Activated CD8-positive, alpha-beta memory T cell treated with anti-CD3 and anti-CD28 coated beads, Interleukin-2, amount 50 U/mL, for 1 hour (primary cell): ENCODE measurements around the gene KCNA10.

Experiments
- DNase-seq: peaks from one replicate; pipeline ENCODE4 v3.0.0-alpha.2; 2020; ENCODE audit errors: extremely low read depth

The KCNA10 gene

GRCh38 chr1:110477445-110477957 is 41.5 kb downstream of the KCNA10 start:
- DNase-seq = no peak

GRCh38 chr1:110477041-110477440 is 41.9 kb downstream of the KCNA10 start:
- DNase-seq = no peak

GRCh38 chr1:110476028-110476765 is 42.8 kb downstream of the KCNA10 start:
- DNase-seq = no peak

GRCh38 chr1:110475362-110476027 is 43.5 kb downstream of the KCNA10 start:
- no peak for DNase-seq

GRCh38 chr1:110474444-110474843 is 44.5 kb downstream of the KCNA10 start:
- DNase-seq = no peak

- no peak for DNase-seq
Measured at GRCh38 chr1:110472546-110472945, 46.4 kb downstream of the KCNA10 start.

- DNase-seq = no peak
Measured at GRCh38 chr1:110471131-110471530, 47.8 kb downstream of the KCNA10 start.
